ENCODE data around the gene DDX3Y.

Gene DDX3Y

GRCh38 chrY:12904618-12905516, at the start of gene DDX3Y:
TSS of gene DDX3Y (plus strand) at chrY:12904868. CDS start at chrY:12904937, 69 bp downstream.
- DNase-seq (ENCODE audit: low read depth), result no peak

DNA sequence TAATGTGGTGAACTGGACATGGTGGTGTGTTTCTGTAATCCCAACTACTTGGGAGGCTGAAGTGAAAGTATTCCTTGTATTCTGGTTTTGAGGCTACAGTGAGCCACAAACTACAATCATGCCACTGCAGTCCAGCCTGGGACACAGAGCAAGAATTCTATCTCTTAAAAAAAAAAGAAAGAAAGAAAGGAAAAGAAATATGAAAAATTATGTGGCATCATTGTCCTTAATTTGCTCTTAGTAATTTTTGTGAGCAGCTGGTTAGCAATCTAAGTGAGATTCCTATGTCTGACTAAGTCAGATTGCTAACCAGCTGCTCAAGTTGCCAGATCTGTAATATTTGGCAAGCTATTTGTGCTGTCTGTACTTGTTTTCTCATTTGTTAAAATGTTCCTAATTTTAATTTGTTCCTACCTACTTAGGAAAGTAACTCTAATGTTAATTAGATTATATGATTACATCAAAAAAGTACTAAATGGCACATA, 48.8 kb upstream of the DDX3Y start:
- no peak for DNase-seq (ENCODE audit: low read depth)

- no peak for DNase-seq (ENCODE audit: low read depth)
Observed at GRCh38 chrY:12867960-12868359, 36.7 kb upstream of the DDX3Y start.

- no peak for DNase-seq (ENCODE audit: low read depth)
Observed at GRCh38 chrY:12896973-12897372, 7.7 kb upstream of the DDX3Y start.

DNA sequence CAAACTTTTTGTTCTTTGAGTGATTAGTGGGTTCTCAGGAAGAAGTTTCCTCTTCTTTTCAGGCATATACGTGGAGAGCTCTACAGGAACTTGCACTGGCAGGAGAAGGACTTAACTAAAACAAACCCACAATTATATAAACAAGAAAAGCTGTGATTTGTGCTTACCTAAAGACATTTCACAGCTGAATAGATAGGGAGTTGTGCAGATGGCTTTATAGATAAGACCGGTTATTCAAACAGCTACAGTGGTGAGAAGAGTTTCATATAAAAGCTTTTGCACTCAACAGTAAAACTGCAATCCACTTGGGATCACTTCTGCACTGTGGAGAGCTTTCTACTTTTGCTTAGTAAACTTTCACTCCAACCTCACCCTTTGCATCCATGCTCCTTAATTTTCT, 6.1 kb upstream of the DDX3Y start:
- DNase-seq (ENCODE audit: low read depth), result no peak

- no peak for DNase-seq (ENCODE audit: low read depth)
Observed at GRCh38 chrY:12905517-12905872, 827 bp downstream of the DDX3Y start.

GRCh38 chrY:12905895-12906294, 1.2 kb downstream of the DDX3Y start:
- DNase-seq (ENCODE audit: low read depth), result no peak

GRCh38 chrY:12913541-12913940, 8.9 kb downstream of the DDX3Y start:
- DNase-seq (ENCODE audit: low read depth), result no peak

GRCh38 chrY:12928043-12928442, 23.4 kb downstream of the DDX3Y start:
- no peak for DNase-seq (ENCODE audit: low read depth)

- no peak for DNase-seq (ENCODE audit: low read depth)
Observed at GRCh38 chrY:12941725-12942687, 37.3 kb downstream of the DDX3Y start.
